SK-N-SH treated with all-trans-retinoic acid at 6 μM for 48 hours (cell line): ENCODE data around the gene GRIA2.

Experiments
- ARNTL ChIP-seq: fragments of 450-650 bp; formaldehyde crosslinking; IDR thresholded peaks from 2 replicates; pipeline ENCODE4 v1.5.0; 2020; ENCODE audit warnings: low read depth, mild to moderate bottlenecking, moderate library complexity, borderline replicate concordance
- BACH2 ChIP-seq: fragments of 250-450 bp; sonication (Bioruptor Pico); IDR thresholded peaks from 2 replicates; pipeline ENCODE4 v1.9.0; 2021; ENCODE audit warnings: mild to moderate bottlenecking, borderline replicate concordance
- CSRNP3 ChIP-seq: fragments of 250-450 bp; sonication (Bioruptor Pico); IDR thresholded peaks from 2 replicates; pipeline ENCODE4 v1.5.1; 2021; ENCODE audit warnings: mild to moderate bottlenecking, moderate library complexity
- ESRRG ChIP-seq: fragments of 250-450 bp; sonication (Bioruptor Pico); IDR thresholded peaks from 2 replicates; pipeline ENCODE4 v1.6.1; 2021; ENCODE audit warnings: mild to moderate bottlenecking
- ISL1 ChIP-seq: fragments of 250-450 bp; sonication (Bioruptor Pico); IDR thresholded peaks from 2 replicates; pipeline ENCODE4 v2.1.2; 2022; ENCODE audit warnings: mild to moderate bottlenecking, moderate library complexity
- OSR1 ChIP-seq: fragments of 250-450 bp; sonication (Bioruptor Pico); IDR thresholded peaks from 2 replicates; pipeline ENCODE4 v1.8.0; 2022; ENCODE audit warnings: moderate library complexity, mild to moderate bottlenecking, inconsistent platforms
- POU6F1 ChIP-seq: fragments of 250-450 bp; sonication (Bioruptor Pico); IDR thresholded peaks from 2 replicates; pipeline ENCODE4 v1.8.0; 2021; ENCODE audit warnings: low read depth, mild to moderate bottlenecking, moderate library complexity, borderline replicate concordance
- RARB ChIP-seq: fragments of 250-450 bp; sonication (Bioruptor Pico); IDR thresholded peaks from 2 replicates; pipeline ENCODE4 v1.8.0; 2021; ENCODE audit warnings: mild to moderate bottlenecking, moderate library complexity
- SNAI2 ChIP-seq: fragments of 250-450 bp; sonication (Bioruptor Pico); IDR thresholded peaks from 2 replicates; pipeline ENCODE4 v1.5.0; 2020; ENCODE audit warnings: mild to moderate bottlenecking, moderate library complexity
- TOX ChIP-seq: fragments of 250-450 bp; sonication (Bioruptor Pico); IDR thresholded peaks from 2 replicates; pipeline ENCODE4 v1.8.0; 2021; ENCODE audit warnings: mild to moderate bottlenecking, moderate library complexity, borderline replicate concordance
- ZFP3 ChIP-seq: fragments of 250-450 bp; sonication (Bioruptor Pico); IDR thresholded peaks from 2 replicates; pipeline ENCODE4 v1.5.0; 2020; ENCODE audit warnings: mild to moderate bottlenecking, moderate library complexity
- ZFP30 ChIP-seq: fragments of 450-650 bp; formaldehyde crosslinking; IDR thresholded peaks from 2 replicates; pipeline ENCODE4 v1.5.0; 2022; ENCODE audit warnings: mild to moderate bottlenecking, moderate library complexity
- TF ChIP-seq, protein P1 (sequence below): fragments of 250-450 bp; sonication (Bioruptor Pico); IDR thresholded peaks from 2 replicates; pipeline ENCODE4 v1.8.0; 2020; ENCODE audit warnings: mild to moderate bottlenecking, moderate library complexity, borderline replicate concordance

GRCh38 chr4:157363360-157363759 is 142.8 kb downstream of the GRIA2 start:
- no peak for TF ChIP-seq ZFP3 (CRISPR knock-in tag)
- TF ChIP-seq RARB (CRISPR knock-in tag), result no peak
- no peak for TF ChIP-seq OSR1 (CRISPR knock-in tag)
- TF ChIP-seq ARNTL (CRISPR knock-in tag), result no peak
- TF ChIP-seq BACH2 (CRISPR knock-in tag), result no peak
- TF ChIP-seq ZFP30 (CRISPR knock-in tag), result no peak
- no peak for TF ChIP-seq POU6F1 (CRISPR knock-in tag)
- TF ChIP-seq SNAI2, result no peak
- TF ChIP-seq, protein P1, sequence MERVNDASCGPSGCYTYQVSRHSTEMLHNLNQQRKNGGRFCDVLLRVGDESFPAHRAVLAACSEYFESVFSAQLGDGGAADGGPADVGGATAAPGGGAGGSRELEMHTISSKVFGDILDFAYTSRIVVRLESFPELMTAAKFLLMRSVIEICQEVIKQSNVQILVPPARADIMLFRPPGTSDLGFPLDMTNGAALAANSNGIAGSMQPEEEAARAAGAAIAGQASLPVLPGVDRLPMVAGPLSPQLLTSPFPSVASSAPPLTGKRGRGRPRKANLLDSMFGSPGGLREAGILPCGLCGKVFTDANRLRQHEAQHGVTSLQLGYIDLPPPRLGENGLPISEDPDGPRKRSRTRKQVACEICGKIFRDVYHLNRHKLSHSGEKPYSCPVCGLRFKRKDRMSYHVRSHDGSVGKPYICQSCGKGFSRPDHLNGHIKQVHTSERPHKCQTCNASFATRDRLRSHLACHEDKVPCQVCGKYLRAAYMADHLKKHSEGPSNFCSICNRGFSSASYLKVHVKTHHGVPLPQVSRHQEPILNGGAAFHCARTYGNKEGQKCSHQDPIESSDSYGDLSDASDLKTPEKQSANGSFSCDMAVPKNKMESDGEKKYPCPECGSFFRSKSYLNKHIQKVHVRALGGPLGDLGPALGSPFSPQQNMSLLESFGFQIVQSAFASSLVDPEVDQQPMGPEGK, result no peak
- TF ChIP-seq TOX (CRISPR knock-in tag), result no peak
- no peak for TF ChIP-seq ESRRG (CRISPR knock-in tag)
- no peak for TF ChIP-seq CSRNP3 (CRISPR knock-in tag)
- TF ChIP-seq ISL1 (CRISPR knock-in tag), result no peak
